WTC11 (cell line): ENCODE results near the gene PCP2.

Experiments
- CTCF ChIP-seq: fragments of 200-600 bp; IDR thresholded peaks from 2 replicates; pipeline ENCODE4 v1.8.0; 2022; ENCODE audit warnings: antibody characterized with exemption
- ZNF416 ChIP-seq: fragments of 250-450 bp; sonication (Bioruptor Pico); IDR thresholded peaks from 2 replicates; pipeline ENCODE4 v1.9.0; 2021; ENCODE audit warnings: mild to moderate bottlenecking, inconsistent platforms

GRCh38 chr19:7658219-7658686, 24.7 kb upstream of the PCP2 start:
- TF ChIP-seq CTCF (no peak), ZNF416 (CRISPR knock-in tag) (no peak)
